GM21528 (cell line): ENCODE results near the gene ANKUB1.

Source experiments
- ATAC-seq: cut with Tn5 transposase; IDR thresholded peaks from one replicate; pipeline ENCODE4 v1.9.1; 2021; ENCODE audit warnings: mild to moderate bottlenecking, moderate library complexity; ENCODE audit not compliant: unreplicated experiment, low FRiP score

ANKUB1 gene

DNA sequence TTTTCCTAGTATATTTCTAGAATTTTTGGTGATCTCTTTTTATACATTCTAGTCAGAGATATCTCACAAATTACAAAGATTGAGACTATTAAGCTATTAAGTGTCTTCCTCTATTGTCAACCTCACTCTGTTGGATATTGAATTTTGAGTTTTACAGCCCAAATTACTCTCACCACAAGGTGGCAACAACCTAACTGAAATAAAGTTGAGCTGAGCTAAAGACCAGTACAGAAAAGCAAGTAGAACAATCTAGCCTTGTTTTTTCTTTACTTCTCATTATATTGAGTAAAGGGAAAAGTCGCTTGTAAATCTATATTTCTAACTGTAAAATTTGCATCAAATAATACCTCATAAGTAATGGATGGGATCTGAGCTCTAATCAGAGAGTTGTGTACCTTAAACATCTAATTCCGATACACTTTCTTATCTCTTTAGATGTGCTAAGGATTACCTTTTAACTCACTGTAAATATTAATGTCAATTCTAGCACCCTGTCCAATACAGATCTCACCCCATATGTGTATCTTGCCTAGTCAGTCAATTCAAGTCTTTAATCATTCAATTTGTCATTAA, 26.5 kb downstream of the ANKUB1 start:
- no peak for ATAC-seq

DNA sequence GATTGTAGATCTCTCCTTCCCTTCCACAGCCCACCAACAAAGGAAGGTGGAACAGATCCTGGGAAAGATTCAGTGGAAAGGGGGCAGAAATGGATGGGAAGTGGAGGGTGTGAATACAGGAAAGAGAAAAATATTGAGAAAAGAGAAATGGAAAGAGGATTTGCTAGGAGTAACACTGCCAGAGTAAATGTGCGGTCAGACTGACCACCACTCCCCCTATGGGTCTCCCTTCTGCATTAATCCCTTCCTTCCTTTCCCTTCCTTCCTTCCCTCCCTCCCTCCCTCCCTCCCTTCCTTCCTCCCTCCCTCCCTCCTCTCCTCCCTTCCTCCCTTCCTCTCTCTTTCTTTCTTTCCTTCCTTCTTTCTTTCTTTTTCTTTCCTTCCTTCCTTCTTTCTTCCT, 28.1 kb downstream of the ANKUB1 start:
- no peak for ATAC-seq

DNA sequence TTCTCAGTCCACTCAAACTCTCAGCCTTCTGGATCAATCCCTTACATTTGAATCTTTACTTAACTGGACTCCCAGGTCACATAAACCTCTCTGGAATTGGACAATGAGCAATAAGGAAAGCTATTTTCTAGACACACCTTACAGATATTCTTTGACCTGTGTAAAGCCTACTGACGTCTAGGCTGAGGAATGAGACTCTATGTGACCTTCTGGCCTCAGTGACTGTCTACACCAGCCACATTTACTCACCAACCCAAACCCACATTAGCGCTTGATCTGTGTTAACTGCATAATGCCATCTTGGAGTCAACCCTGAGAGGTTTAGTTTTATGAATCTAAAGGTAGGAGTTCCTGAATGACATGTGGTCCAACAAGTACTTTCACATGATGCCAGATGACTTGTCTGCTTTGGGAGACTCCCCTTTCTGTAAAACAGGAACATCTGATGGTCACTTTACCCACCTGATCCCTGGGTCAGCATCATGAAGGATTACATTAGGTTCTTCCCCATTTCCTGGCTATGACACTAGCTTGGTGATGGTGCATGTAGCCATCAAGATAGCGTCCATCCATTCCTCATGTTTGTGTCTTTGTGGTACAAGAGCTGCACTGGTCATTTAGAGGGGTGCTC, 28.7 kb downstream of the ANKUB1 start:
- ATAC-seq: no peak

DNA sequence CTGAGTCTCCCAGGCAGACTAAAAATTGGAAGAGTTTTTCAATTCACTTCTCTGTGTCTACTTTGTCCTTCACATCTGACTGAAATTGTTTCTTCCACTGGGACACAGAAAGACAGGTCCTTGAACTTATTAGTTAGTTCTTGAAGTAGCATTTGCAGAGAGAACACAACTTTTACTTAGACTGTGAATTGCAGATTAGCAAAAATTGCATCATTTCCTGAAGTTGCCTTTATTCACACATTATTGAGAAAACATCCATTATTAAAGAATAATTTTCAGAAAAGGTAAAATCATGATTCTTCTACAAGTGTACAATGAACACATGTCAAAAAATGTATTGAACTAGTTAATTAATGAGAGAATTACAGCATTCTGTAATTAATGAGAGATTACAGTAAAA, 38.6 kb downstream of the ANKUB1 start:
- no peak for ATAC-seq

DNA sequence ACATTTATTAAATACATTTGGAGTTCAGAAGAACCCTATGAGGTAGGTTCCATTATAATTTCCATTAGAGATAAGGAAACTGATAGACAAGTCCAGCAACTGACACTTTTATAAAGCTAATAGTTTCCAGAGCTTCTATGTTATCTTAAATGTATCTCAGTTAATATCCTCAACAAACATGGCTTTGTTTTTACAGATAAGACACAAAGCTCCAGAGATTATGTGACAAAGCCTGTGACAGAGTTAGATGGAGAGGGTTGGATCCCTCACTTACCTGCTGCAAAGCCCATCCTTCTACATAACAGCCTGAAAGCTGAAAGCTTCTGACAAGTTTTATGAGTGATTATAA, 39.6 kb downstream of the ANKUB1 start:
- ATAC-seq: no peak

DNA sequence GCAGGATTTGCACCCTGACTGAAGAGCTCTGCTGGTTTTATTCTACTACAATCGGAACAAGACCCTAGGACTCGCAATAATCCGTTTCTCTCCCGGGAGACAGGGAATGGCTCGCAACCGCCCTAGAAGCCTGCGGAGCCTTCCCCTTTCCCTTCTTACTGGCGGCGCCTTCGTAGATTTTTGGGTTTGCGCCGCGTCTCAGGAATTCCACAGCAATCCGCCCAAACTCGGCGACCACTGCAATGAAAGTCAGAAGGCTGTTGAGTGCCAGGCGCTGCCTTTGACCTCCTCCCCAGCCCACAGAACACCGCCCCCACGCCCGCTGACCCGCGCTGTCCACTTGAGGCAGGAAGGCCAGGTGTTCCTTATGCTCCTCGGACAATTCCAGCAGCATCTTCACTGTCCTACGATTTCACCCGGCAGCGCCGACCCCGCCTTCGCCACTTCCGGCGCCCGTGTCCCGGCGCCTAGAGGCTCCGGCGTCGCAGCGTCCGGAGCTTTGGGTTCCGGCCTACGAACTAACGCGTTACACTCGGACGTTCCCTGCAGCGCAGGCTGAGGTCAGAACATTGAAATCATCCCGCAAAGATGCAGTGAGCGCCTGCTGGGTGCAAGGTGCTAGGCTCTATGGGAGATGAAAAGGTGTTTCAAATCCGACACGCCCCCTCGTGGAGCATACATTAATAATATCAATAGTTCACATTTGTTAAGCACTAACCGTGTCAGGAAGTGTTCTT, 40.1 kb downstream of the ANKUB1 start, which contains the start of gene COMMD2:
Gene COMMD2 (minus strand): TSS at position 439 of the 737 bp plus-strand sequence. CDS start 45 bp downstream, at position 394.
- peak; percentile 99 for ATAC-seq

DNA sequence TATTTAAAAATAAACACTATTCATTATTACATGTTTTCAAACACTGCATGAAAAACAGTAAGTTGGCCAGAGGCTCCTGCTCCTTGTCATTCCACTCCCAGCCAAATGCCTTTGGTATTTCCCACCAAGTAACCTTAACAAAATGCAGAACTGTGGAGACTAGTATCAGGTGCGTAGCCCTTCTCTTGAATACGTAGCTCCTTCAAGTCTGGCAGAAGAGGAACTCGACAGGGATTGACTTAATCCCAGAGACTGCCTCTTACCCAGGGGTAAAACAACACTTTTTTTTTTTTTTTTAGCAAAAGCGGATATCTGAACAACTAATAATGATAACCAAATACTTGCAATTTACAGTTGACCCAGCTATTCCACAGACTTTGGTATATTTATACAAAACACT, 40.8 kb downstream of the ANKUB1 start:
- no peak for ATAC-seq

DNA sequence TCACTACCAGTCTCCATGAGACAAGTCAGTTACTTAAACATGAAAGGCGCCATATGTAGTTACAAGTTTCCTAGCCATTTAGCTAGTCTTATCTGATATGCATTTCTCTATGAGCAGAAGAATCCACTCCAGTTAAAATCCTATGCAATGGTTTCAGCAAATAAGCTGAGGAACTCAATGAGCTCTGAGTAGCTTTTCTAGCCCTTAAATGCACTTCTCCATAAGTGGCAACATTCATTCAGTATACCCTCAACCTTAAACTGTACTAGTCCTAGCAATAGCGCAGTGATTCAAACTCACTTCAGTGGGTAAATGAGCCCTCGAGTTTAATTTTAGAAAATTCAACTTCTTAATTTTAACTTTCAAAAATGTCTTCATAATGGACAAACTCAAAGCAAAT, 47.7 kb downstream of the ANKUB1 start:
- ATAC-seq: no peak

DNA sequence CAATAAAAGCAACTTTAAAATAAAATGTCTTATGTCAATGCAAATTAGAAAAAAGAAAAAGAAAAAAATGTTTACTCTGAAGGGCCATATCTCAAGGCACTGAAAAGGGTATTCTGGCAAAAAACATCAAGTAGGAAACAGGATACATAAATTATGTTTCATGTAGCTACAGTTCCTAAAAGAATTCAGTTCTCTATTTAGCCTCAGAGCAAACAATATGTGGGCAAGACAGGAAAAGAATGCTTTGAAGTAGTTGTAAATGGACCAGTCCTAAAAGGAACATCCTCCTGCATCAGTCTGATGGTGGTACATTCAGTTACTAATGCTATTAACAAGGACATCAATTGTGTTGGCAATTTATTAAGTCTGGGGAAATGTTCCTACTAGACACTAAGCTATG, 48.2 kb downstream of the ANKUB1 start:
- ATAC-seq: no peak

DNA sequence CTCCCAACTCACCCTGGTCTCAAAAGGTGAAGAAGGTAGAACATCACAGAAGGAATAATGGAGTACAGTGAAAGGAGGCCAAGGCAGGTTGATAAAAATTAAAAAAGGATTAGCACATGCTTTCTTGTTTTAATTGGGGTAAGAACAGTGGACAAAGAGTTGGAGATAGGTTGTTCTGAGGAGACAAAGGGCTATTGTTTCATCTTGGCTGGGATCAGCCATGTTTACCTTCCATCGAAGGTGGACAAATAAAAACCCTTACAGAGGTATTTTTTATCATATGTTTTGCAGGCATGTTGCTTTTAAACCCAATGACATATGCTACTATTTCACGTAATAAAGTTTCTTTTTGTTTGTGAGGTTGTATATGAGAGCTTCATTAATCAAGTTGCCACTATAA, 53.0 kb downstream of the ANKUB1 start:
- ATAC-seq: no peak

DNA sequence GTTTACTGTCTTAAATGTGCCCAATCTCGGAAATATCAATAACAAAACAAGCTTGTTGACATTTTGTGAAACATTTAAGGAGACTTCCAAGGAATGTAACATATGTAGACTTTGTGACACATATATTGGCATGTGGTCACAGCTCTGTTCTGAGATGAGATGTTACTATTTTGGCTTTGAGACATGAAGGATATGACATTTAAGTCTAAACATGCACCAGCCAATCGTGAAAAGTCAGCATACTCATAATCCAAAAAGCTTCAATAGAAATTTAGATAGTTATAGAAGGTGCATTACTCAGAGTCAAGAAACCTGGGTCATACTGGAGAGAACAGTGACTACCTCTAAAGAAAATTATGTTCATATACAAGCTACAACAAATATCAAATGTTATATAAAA, 53.5 kb downstream of the ANKUB1 start:
- ATAC-seq: no peak

DNA sequence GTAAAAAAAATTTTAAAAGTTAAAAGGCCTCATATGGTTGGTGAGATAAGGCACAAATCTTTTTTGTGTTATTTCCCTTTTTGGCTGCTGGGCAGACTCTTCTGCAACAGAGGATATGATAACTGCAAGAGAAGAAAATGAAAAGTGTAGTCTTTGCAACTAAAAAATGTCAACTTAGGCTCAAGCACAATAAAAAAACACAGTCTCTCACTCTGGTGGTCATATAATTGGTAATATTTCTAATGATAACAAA, 55.5 kb downstream of the ANKUB1 start:
- no peak for ATAC-seq

DNA sequence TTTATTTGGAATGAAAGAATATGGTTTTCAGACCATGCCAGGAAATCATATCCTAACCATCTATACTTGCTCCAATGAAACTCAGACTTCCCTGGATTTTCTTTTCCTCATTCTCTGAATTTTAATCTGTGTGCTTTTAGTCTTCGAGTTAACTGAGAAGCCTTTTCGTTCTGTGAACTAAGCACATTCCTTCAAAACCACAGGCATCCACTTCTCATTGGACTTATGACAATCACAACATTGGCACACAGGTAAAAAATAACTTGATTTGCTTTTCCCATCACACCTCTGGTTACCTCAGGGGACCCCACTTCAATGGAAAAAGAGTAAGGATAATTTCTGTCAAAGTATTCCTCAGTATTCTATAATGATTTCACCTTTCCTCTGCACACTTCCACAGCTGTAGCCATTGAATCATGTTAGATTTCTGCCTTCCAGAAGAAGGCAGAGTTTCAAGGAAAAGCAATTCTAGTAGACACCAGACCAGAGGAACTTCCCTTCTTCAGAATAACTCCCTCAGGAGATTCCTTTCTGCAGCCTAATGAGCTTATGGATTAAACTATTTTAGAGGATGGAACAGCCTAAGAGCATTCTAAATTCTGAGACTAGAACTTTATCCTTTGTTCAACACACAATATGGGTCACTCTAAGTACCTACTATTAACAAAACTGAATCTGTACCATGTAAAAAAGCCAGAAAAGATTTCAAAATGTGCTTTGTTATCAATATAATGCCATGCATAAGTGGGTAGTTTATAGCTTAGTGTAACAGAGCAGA, 56.0 kb downstream of the ANKUB1 start:
- ATAC-seq: no peak

DNA sequence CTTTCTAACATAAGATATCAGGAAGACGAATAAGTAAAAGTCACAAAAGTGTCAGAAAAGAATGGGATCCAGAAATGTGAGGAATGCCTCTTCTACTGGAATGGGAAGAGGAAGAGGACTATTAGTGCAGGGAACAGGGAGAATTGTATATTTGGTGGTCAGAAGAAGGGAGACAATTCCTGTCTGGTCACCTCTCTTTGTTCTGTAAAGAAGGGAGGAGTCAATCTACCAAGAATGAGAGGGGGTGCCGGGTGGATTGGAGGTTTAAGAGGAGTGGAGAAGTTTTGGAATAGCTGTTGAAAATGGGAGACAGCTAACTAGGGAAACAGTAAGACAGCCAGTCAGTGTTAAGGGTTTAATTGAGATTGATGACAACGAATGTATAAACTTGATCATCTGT, 60.1 kb downstream of the ANKUB1 start:
- no peak for ATAC-seq

DNA sequence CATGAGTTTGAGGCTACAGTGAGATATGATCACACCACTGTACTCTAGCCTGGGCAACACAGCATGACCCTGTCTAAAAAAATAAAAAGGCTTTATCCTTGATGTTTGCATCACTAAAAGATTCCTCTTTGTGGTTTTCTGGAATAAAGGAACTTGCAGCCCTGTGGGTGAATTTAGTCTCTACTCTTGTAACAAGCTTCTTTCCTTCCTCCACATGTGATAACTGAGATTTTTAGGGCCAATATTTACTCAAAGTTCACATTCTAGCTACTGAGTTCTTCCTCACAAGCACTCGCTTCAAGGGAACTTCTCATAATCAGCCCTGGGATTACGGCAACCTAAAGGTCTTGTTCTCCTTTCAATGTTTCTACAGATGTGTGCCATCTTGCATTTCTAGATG, 64.7 kb downstream of the ANKUB1 start:
- no peak for ATAC-seq

DNA sequence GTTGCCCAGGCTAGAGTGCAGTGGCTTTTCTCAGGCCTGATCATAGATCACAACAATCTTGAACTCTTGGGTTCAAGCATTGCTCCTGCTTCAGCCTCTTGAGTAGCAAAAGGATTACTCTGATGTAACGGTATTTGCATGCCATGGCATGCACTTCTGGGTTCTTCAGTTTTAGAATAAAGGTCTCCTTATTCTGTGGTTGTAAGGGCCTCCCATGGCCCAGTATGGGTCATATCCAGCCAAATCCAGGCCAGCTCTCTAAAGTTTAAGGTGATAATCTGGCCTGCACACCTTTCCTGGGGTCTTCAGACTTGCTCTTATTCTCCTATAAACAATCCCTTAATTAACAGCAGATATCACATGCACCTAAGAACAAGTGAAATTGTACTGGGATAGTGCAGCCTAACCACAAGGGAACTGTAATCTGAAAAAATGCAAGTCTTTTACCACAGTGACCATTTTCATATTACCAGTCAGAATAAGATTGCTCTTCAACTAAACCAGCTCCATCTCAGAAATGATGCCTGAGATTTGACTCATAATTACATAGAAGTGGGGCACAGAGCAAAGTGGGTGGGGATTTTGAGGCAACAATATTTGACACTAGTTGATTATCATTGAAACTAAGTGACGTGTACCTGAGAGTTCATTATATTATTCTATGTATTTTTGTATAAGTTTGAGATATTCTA, 65.5 kb downstream of the ANKUB1 start:
- ATAC-seq: peak; percentile 84

DNA sequence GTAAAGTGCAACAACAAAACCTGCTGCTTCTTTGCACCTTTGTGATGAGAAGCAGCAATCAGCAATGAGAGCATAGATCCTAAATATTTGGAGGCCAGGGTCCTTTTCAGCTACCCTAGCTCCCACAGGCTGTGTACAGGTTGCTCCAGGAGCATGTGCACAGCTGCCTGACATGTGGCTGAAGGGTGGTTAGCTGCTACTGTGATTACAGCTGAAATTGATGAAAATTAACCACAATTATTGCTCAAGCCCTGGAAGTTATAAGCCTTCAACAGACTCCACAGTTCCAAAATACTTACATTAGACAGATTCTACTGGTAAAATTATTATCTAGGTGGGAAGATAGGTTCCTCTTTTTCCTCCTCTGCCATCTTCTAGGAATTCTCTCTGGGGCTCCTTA, 68.6 kb downstream of the ANKUB1 start:
- ATAC-seq: no peak

DNA sequence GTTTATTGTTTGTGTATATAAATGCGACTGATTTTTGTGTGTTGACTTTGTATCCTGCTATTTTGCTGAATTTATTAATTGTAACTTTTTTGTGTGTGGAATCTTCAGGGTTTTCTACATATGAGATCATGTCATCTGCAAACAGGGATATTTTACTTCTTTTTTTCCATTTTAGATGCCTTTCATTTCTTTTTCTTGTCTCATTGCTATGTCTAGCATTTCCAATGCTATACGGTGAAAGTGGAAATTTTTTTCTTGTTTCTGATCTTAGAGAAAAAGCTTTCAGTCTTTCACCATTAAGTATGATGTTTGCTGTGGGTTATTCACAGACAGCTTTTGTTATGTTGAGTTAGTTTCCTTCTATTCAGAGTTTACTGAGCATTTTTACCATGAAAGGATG, 71.4 kb downstream of the ANKUB1 start:
- no peak for ATAC-seq

DNA sequence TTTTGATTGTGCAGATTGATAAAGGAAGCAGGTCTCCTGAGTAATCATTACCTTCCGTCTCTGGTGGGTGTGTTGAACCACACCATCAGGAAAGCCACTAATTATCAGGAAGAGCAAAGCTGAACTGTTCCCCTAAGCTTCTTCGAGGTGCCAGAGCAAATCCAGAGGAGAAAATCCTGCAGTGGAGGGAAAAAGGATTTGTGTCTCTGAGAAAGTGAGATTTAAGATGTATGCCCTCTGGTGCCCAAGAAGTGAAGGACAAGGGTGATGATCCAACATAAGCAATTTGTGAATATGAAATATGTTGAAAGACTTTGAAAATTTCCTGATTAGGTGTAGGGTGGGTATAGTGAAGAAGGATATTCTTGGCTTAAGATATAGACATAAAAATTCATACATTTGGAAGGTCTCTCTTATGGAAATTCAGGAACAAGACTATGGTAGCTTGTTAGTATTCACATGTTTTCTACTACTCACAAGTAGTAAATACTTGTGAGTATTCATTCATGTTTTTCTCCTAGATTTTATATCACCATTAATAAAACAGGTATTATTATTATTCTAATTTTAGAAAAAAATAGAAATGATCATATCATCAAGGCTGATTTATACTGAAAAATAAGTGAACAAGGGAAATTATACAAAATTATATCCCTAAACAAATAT, 74.8 kb downstream of the ANKUB1 start:
- ATAC-seq: no peak

DNA sequence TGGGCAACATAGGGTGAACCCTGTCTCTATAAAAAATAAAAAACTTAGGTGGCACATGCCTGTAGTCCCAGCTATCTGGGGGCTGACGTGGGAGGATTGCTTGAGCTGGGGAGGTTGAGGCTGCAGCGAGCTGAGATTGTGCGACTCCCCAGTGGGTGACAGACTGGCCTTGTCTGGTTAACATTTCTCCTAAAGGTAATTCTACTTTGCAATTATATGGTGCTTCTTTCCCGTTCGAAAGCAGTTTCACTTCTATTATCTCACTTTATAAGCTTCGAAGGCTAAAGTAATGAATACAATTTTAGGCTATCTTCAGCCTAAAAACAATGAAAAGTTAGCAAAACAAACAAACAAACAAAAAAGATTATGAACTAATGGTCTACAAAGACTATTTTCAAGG, 75.4 kb downstream of the ANKUB1 start:
- no peak for ATAC-seq

DNA sequence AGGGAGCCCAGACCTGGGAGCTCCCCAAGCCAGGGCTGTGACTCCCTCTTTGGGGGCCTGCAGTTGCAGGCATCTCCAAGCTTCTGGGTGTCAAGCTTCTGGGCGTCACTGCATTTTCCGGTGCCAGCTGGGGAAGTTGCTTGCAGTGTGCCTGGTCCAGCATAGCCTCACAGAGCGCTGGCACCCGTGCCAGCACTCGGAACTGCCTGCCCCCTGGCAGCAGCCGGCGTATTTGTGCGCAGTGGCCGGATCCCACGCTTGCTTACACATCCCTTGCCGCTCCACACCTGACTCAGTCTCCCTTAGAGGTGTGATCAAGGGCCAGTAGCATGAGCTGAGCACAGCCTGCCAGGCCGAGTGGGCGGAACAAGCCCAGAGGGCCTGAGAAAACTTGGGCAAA, 77.1 kb downstream of the ANKUB1 start:
- ATAC-seq: no peak
